DOHH2 (cell line): ENCODE results near the gene SFT2D1.

Experiments
- CTCF ChIP-seq: fragments of 200-600 bp; sonication (generic); IDR thresholded peaks from one replicate; pipeline ENCODE4 v1.5.1; 2014; ENCODE audit warnings: antibody characterized with exemption, mild to moderate bottlenecking, low read depth, low read length; ENCODE audit not compliant: poor library complexity, severe bottlenecking
- EZH2phosphoT487 ChIP-seq: fragments of 200-600 bp; sonication (generic); IDR thresholded peaks from 2 replicates; pipeline ENCODE4 v1.6.1; 2017; ENCODE audit warnings: borderline replicate concordance, mild to moderate bottlenecking, antibody characterized with exemption, low read length, moderate library complexity, mixed read lengths

- TF ChIP-seq CTCF, result no peak
- TF ChIP-seq EZH2phosphoT487, result no peak
Observed at GRCh38 chr6:166277892-166278578, 64.3 kb downstream of the SFT2D1 start.
